GM18508 (cell line): ENCODE data around the gene RNF39.
"Not testable (repeated sequence)": the region's sequence is repeated elsewhere in the genome, so short reads cannot be mapped to it uniquely, and the experiment has no call there.

Source experiments
- ATAC-seq: cut with Tn5 transposase; IDR thresholded peaks from one replicate; pipeline ENCODE4 v1.9.1; 2021; ENCODE audit warnings: moderate number of reproducible peaks; ENCODE audit not compliant: insufficient read depth, unreplicated experiment

Gene RNF39

GRCh38 chr6:30062471-30063178 lies 12.9 kb downstream of the RNF39 start:
- ATAC-seq: no peak

- ATAC-seq: no peak
These were observed 13.6 kb downstream of the RNF39 start for GRCh38 chr6:30061858-30062458.

GRCh38 chr6:30061092-30061857 lies 14.3 kb downstream of the RNF39 start, which contains the start of gene POLR1H:
TSS of gene POLR1H (plus strand) at chr6:30061265. CDS start at chr6:30061525, 260 bp downstream.
- no peak for ATAC-seq

- ATAC-seq: no peak
These were observed 14.9 kb downstream of the RNF39 start for GRCh38 chr6:30060606-30061091.

- no peak for ATAC-seq
These were observed 20.1 kb downstream of the RNF39 start for GRCh38 chr6:30055513-30055912.

GRCh38 chr6:30053682-30054081 lies 21.9 kb downstream of the RNF39 start:
- no peak for ATAC-seq

GRCh38 chr6:30047220-30047619 lies 28.3 kb downstream of the RNF39 start:
- no peak for ATAC-seq

GRCh38 chr6:30044630-30045029 lies 30.9 kb downstream of the RNF39 start:
- ATAC-seq: no peak

- ATAC-seq: no peak
These were observed 31.8 kb downstream of the RNF39 start for GRCh38 chr6:30043744-30044143.

- no peak for ATAC-seq
These were observed 32.7 kb downstream of the RNF39 start for GRCh38 chr6:30042914-30043313.

- ATAC-seq: no peak
These were observed 33.1 kb downstream of the RNF39 start for GRCh38 chr6:30042476-30042875.

- no peak for ATAC-seq
These were observed 33.7 kb downstream of the RNF39 start for GRCh38 chr6:30041821-30042220.

- no peak for ATAC-seq
These were observed 34.3 kb downstream of the RNF39 start for GRCh38 chr6:30041221-30041620.

GRCh38 chr6:30037182-30037788 lies 38.3 kb downstream of the RNF39 start:
- ATAC-seq: no peak

- no peak for ATAC-seq
These were observed 39.8 kb downstream of the RNF39 start for GRCh38 chr6:30035784-30036183.

GRCh38 chr6:30033440-30033839 lies 42.1 kb downstream of the RNF39 start:
- ATAC-seq: not testable (repeated sequence)

- ATAC-seq: no peak
These were observed 44.2 kb downstream of the RNF39 start for GRCh38 chr6:30031381-30031780.

- no peak for ATAC-seq
These were observed 46.0 kb downstream of the RNF39 start for GRCh38 chr6:30029588-30029987.

- no peak for ATAC-seq
These were observed 50.4 kb downstream of the RNF39 start for GRCh38 chr6:30025186-30025585.

GRCh38 chr6:30022712-30023111 lies 52.9 kb downstream of the RNF39 start:
- ATAC-seq: not testable (repeated sequence)

GRCh38 chr6:30022189-30022588 lies 53.4 kb downstream of the RNF39 start:
- no peak for ATAC-seq
